NB4 (cell line): Measurements from ENCODE around the gene MND1.

Experiments
- DNase-seq: peaks from one replicate; pipeline ENCODE4 v3.0.0; 2010; ENCODE audit warnings: low read depth
- H3K4me3 ChIP-seq: one replicate; pipeline ENCODE4 v1.5.1; 2011; ENCODE audit warnings: mild to moderate bottlenecking, low read depth, low read length, moderate library complexity
- MYC ChIP-seq: IDR thresholded peaks from 2 replicates; pipeline ENCODE4 v1.6.1; 2011; ENCODE audit warnings: low read depth, low read length
- POLR2A ChIP-seq: IDR thresholded peaks from 2 replicates; pipeline ENCODE4 v1.6.1; 2011; ENCODE audit warnings: mild to moderate bottlenecking; ENCODE audit not compliant: insufficient read length; ENCODE audit errors: extremely low read depth
- TF ChIP-seq, protein P1 (sequence below): IDR thresholded peaks from one replicate; pipeline ENCODE4 v1.5.1; 2012; ENCODE audit warnings: low read depth, low read length
- TF ChIP-seq, protein P2 (sequence below): IDR thresholded peaks from 2 replicates; pipeline ENCODE4 v1.6.1; 2011; ENCODE audit warnings: low read depth, low read length

The MND1 gene

GRCh38 chr4:153418558-153418957 lies 74.1 kb downstream of the MND1 start:
- DNase-seq: no peak
- TF ChIP-seq, protein P1, sequence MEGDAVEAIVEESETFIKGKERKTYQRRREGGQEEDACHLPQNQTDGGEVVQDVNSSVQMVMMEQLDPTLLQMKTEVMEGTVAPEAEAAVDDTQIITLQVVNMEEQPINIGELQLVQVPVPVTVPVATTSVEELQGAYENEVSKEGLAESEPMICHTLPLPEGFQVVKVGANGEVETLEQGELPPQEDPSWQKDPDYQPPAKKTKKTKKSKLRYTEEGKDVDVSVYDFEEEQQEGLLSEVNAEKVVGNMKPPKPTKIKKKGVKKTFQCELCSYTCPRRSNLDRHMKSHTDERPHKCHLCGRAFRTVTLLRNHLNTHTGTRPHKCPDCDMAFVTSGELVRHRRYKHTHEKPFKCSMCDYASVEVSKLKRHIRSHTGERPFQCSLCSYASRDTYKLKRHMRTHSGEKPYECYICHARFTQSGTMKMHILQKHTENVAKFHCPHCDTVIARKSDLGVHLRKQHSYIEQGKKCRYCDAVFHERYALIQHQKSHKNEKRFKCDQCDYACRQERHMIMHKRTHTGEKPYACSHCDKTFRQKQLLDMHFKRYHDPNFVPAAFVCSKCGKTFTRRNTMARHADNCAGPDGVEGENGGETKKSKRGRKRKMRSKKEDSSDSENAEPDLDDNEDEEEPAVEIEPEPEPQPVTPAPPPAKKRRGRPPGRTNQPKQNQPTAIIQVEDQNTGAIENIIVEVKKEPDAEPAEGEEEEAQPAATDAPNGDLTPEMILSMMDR: no peak
- no peak for TF ChIP-seq POLR2A
- no peak for TF ChIP-seq MYC
- TF ChIP-seq, protein P2, sequence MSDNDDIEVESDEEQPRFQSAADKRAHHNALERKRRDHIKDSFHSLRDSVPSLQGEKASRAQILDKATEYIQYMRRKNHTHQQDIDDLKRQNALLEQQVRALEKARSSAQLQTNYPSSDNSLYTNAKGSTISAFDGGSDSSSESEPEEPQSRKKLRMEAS: no peak
- no peak overlapping the region for H3K4me3 ChIP-seq

GRCh38 chr4:153419029-153419428 lies 74.5 kb downstream of the MND1 start:
- H3K4me3 ChIP-seq: no peak overlapping the region
- no peak for DNase-seq
- TF ChIP-seq, protein P2: no peak
- TF ChIP-seq MYC (no peak), POLR2A (no peak)
- TF ChIP-seq, protein P1: no peak

DNA sequence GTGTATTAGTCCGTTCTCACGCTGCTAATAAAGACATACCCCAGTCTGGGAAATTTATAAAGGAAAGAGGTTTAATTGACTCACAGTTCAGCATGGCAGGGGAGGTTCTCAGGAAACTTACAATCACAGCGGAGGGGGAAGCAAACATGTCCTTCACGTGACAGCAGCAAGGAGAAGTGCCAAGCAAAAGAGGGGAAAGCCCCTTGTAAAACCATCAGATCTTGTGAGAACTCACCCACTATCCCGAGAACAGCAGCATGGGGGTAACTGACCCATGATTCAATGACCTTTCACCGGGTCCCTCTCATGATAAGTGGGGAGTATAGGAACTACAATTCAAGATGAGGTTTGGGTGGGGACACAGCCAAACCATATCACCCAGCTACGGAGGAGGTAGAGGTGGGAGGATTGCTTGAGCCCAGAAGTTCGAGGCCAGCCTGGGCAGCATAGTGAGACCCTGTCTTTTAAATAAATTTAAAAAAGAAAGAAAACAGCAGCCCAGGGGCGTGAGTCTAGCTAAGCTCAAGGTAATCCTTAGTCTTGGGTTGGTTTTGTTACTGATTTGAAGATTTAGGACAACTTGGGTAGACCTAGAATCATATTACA lies 75.3 kb downstream of the MND1 start:
- TF ChIP-seq POLR2A: no peak
- no peak for TF ChIP-seq MYC
- TF ChIP-seq, protein P2: no peak
- TF ChIP-seq, protein P1: no peak
- H3K4me3 ChIP-seq: no peak overlapping the region
- no peak for DNase-seq

GRCh38 chr4:153420361-153420760 lies 75.9 kb downstream of the MND1 start:
- no peak overlapping the region for H3K4me3 ChIP-seq
- DNase-seq: no peak
- TF ChIP-seq, protein P2: no peak
- TF ChIP-seq MYC (no peak), POLR2A (no peak)

DNA sequence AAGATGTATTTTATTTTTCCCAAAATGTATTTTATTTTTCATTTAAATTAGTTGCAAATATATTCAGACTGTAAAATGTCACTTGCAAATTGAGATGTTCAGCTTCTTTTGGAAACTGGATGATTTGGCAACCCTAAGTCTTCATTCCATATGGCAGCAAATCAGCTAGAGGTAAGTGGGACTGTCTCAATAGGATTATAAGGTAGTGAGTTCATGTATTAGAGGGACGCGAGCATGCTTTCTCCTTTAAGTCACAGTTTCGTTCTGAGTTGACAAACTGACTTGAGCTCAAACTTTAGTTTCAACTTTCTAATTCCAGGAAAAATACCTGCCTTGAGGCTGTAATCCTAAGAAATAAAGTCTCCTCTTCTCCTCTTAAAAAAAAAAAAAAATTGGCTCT lies 77.5 kb downstream of the MND1 start:
- no peak for DNase-seq

GRCh38 chr4:153426207-153426885 lies 81.9 kb downstream of the MND1 start:
- DNase-seq: no peak
- no peak overlapping the region for H3K4me3 ChIP-seq
- TF ChIP-seq, protein P2: no peak
- TF ChIP-seq, protein P1: no peak
- TF ChIP-seq MYC: no peak
- no peak for TF ChIP-seq POLR2A

More for the DNA sequence above, 77.5 kb downstream of the MND1 start:
- no peak overlapping the region for H3K4me3 ChIP-seq
- TF ChIP-seq, protein P1: no peak
- TF ChIP-seq, protein P2: no peak
- TF ChIP-seq POLR2A (no peak), MYC (no peak)
